HepG2 (cell line): ENCODE results near the gene C2CD2. TPM values are rescaled to one million over a fixed set of nuclear protein-coding genes. Genes with fewer than 3 reads are reported as not detected.

Source experiments
- ATAC-seq: fragments of 200-7000 bp; cut with Tn5 transposase; 3 replicates; pipeline ENCODE4 v1.9.1; 2020; ENCODE audit warnings: mild to moderate bottlenecking, moderate library complexity
- BruUV-seq: library from RNA; stranded (reverse); fragments of 400-500 nt; replicated peaks from 2 replicates; lab custom pipeline; 2021; lab: Mats Ljungman, UMichigan
- CTCF ChIA-PET: fragments of 300-600 bp; formaldehyde crosslinking; extraction: SDS; loops from one replicate; lab custom pipeline; 2021; ENCODE audit warnings: low total read pairs, inconsistent platforms, low intra/inter-chr PET ratio; lab: Yijun Ruan, JAX
- POLR2A ChIA-PET: fragments of 350-600 bp; sonication (Branson Sonifier 250); formaldehyde crosslinking; loops from one replicate; lab custom pipeline; 2020; ENCODE audit warnings: antibody characterized with exemption, inconsistent platforms; lab: Yijun Ruan, JAX
- DNase-seq: peaks from one replicate; pipeline ENCODE4 v3.0.0-alpha.2; 2015; ENCODE audit warnings: low spot score
- FAIRE-seq: peaks from 3 replicates; lab custom pipeline; 2011; peaks lifted over from hg19 to GRCh38; lab: Jason Lieb, UNC
- H2AFZ ChIP-seq: one replicate; pipeline ENCODE4 v1.6.1; 2011; ENCODE audit warnings: low read length, inconsistent platforms
- H3K27ac ChIP-seq: fragments of 300-600 bp; 3 replicates; pipeline ENCODE4 v1.8.0; 2011; ENCODE audit warnings: mixed run types, mild to moderate bottlenecking, mixed read lengths, low read length, inconsistent platforms; ENCODE audit not compliant: insufficient read depth; ENCODE audit errors: extremely low read length
- H3K27me3 ChIP-seq, 2 experiments: fragments of 200-600 bp in 1 of 2; 2 replicates in 1 of 2; 3 replicates in 1 of 2; pipeline versions ENCODE4 v1.6.0 to v1.8.0; 2011; ENCODE audit warnings: low read length in 2 of 2, mild to moderate bottlenecking in 2 of 2, moderate library complexity in 2 of 2, inconsistent platforms in 1 of 2; ENCODE audit not compliant: insufficient read depth in 2 of 2, control insufficient read depth in 1 of 2
- H3K36me3 ChIP-seq, 2 experiments: fragments of 200-600 bp in 1 of 2; replicated peaks in 1 of 2; 2 replicates in 1 of 2; 3 replicates in 1 of 2; pipeline versions ENCODE4 v1.5.1 to v1.8.0; 2011; ENCODE audit warnings: low read length in 2 of 2, inconsistent platforms in 1 of 2; ENCODE audit not compliant: insufficient read depth in 2 of 2, control insufficient read depth in 1 of 2
- H3K4me1 ChIP-seq: 2 replicates; pipeline ENCODE4 v1.5.1; 2012; ENCODE audit warnings: low read length, inconsistent platforms; ENCODE audit not compliant: insufficient read depth
- H3K4me2 ChIP-seq: 2 replicates; pipeline ENCODE4 v1.6.0; 2011; ENCODE audit warnings: low read depth, low read length, inconsistent platforms
- H3K4me3 ChIP-seq, 3 experiments: fragments of 200-600 bp in 1 of 3; sonication (generic), shearing (Covaris generic) in 1 of 3; replicated peaks in 1 of 3; 2 replicates each; pipeline ENCODE4 v1.5.1; 2011 to 2016; ENCODE audit warnings: low read length in 3 of 3, inconsistent platforms in 2 of 3, low read depth in 2 of 3, mild to moderate bottlenecking in 2 of 3, control low read depth in 1 of 3, mixed read lengths in 1 of 3; ENCODE audit not compliant: insufficient read depth in 1 of 3
- H3K79me2 ChIP-seq: one replicate; pipeline ENCODE4 v1.6.1; 2011; ENCODE audit warnings: low read length, inconsistent platforms; ENCODE audit not compliant: insufficient read depth
- H3K9ac ChIP-seq: 2 replicates; pipeline ENCODE4 v1.6.0; 2011; ENCODE audit warnings: mild to moderate bottlenecking, low read depth, low read length, inconsistent platforms; ENCODE audit not compliant: insufficient read depth
- H3K9me3 ChIP-seq: 2 replicates; pipeline ENCODE4 v1.5.1; 2012; ENCODE audit warnings: mild to moderate bottlenecking, low read length
- H4K20me1 ChIP-seq: 2 replicates; pipeline ENCODE4 v1.6.0; 2011; ENCODE audit warnings: inconsistent platforms, mild to moderate bottlenecking, low read length, moderate library complexity; ENCODE audit not compliant: insufficient read depth
- BHLHE40 ChIP-seq: IDR thresholded peaks from 2 replicates; pipeline ENCODE4 v1.6.1; 2011; ENCODE audit warnings: low read length, improper control_type of control experiment
- GTF2F1 ChIP-seq: fragments of 150-350 bp; IDR thresholded peaks from 2 replicates; pipeline ENCODE4 v1.6.1; 2014; ENCODE audit warnings: low read length
- MEF2D ChIP-seq: sonication (generic); formaldehyde crosslinking; IDR thresholded peaks from 2 replicates; pipeline ENCODE4 v1.5.1; 2020; ENCODE audit warnings: mild to moderate bottlenecking, missing genetic modification reagents
- MTA3 ChIP-seq: sonication (generic); formaldehyde crosslinking; IDR thresholded peaks from 2 replicates; pipeline ENCODE4 v1.4.0; 2020; ENCODE audit warnings: missing genetic modification reagents
- NCOR1 ChIP-seq: fragments of 200-600 bp; sonication (generic); IDR thresholded peaks from 2 replicates; pipeline ENCODE4 v1.7.0; 2017; ENCODE audit warnings: antibody characterized with exemption, low read length, borderline replicate concordance
- ZBTB8A ChIP-seq: sonication (generic); formaldehyde crosslinking; IDR thresholded peaks from 2 replicates; pipeline ENCODE4 v1.4.0; 2020; ENCODE audit warnings: mild to moderate bottlenecking, low read depth, missing genetic modification reagents, borderline replicate concordance
- ZFYVE20 ChIP-seq: sonication (generic); formaldehyde crosslinking; IDR thresholded peaks from 2 replicates; pipeline ENCODE4 v1.8.0; 2023; ENCODE audit warnings: low read depth, mild to moderate bottlenecking, moderate library complexity, missing genetic modification reagents, borderline replicate concordance
- ZNF12 ChIP-seq: sonication (generic); formaldehyde crosslinking; IDR thresholded peaks from 2 replicates; pipeline ENCODE4 v1.5.0; 2020; ENCODE audit warnings: missing genetic modification reagents
- ZNF180 ChIP-seq: sonication (generic); formaldehyde crosslinking; IDR thresholded peaks from 2 replicates; pipeline ENCODE4 v1.4.0; 2020; ENCODE audit warnings: low read depth, missing genetic modification reagents, borderline replicate concordance
- ZNF24 ChIP-seq: fragments of 450-650 bp; IDR thresholded peaks from 2 replicates; pipeline ENCODE4 v1.6.1; 2017; ENCODE audit warnings: antibody characterized with exemption, mild to moderate bottlenecking
- ZNF253 ChIP-seq: sonication (generic); formaldehyde crosslinking; IDR thresholded peaks from 2 replicates; pipeline ENCODE4 v1.8.0; 2022; ENCODE audit warnings: mild to moderate bottlenecking, missing genetic modification reagents, borderline replicate concordance
- ZNF276 ChIP-seq: sonication (generic); formaldehyde crosslinking; IDR thresholded peaks from 2 replicates; pipeline ENCODE4 v1.4.0; 2020; ENCODE audit warnings: mild to moderate bottlenecking, low read depth, missing genetic modification reagents
- ZNF556 ChIP-seq: sonication (generic); formaldehyde crosslinking; IDR thresholded peaks from 2 replicates; pipeline ENCODE4 v1.4.0; 2020; ENCODE audit warnings: mild to moderate bottlenecking, missing genetic modification reagents, borderline replicate concordance
- ZNF768 ChIP-seq: sonication (generic); formaldehyde crosslinking; IDR thresholded peaks from 2 replicates; pipeline ENCODE4 v1.4.0; 2020; ENCODE audit warnings: missing genetic modification reagents
- WGBS: methylation state at CpG from one replicate; pipeline ENCODE4 v1.1.6; 2017; ENCODE audit warnings: low lambda C conversion rate; 5-methylcytosine and 5-hydroxymethylcytosine counted together
- in situ Hi-C: cut with HindIII; loops from 2 replicates; pipeline ENCODE4 v1.10.0; 2017; ENCODE audit warnings: low pct_unique_long_range_greater_than_20kb; ENCODE audit not compliant: extremely low pct_ligation_motif_present
- intact Hi-C: fragments of 100-400 bp; cut with micrococcal nuclease; formaldehyde crosslinking; loops from one replicate; pipeline ENCODE4 v1.10.0; 2022; ENCODE audit not compliant: unreplicated experiment
- polyA plus RNA-seq, 8 experiments: library from polyadenylated mRNA; depleted of rRNA in 3 of 8; stranded (reverse) in 7 of 8; unstranded in 1 of 8; fragments of >200 nt; fragmentation: Illumina TruSeq in 4 of 8; extraction: Trizol in 4 of 8; gene quantifications; 2 replicates each; pipeline versions ENCODE4 v1.2.1 to v1.2.3, GENCODE V29; 2011 to 2016; ENCODE audit warnings: low read depth in 4 of 8, missing spikeins in 1 of 8, mixed read lengths in 1 of 8; ENCODE audit not compliant: insufficient read depth in 1 of 8
- total RNA-seq, 5 experiments: library from RNA; depleted of rRNA; stranded (reverse); fragments of >200 nt; fragmentation: Illumina TruSeq; extraction: Trizol; gene quantifications; 2 replicates each; pipeline ENCODE4 v1.2.3, GENCODE V29; 2016; ENCODE audit warnings: low read depth in 1 of 5
- TF ChIP-seq, protein P1 (sequence below): sonication (generic); formaldehyde crosslinking; IDR thresholded peaks from 2 replicates; pipeline ENCODE4 v1.5.0; 2020; ENCODE audit warnings: mild to moderate bottlenecking, missing genetic modification reagents, borderline replicate concordance
- TF ChIP-seq, protein P2 (sequence below): sonication (generic); formaldehyde crosslinking; IDR thresholded peaks from 2 replicates; pipeline ENCODE4 v1.8.1; 2023; ENCODE audit warnings: missing genetic modification reagents, mild to moderate bottlenecking, borderline replicate concordance
- TF ChIP-seq, protein P3 (sequence below): sonication (generic); formaldehyde crosslinking; IDR thresholded peaks from 2 replicates; pipeline ENCODE4 v1.5.1; 2020; ENCODE audit warnings: mild to moderate bottlenecking, missing genetic modification reagents

The C2CD2 gene
- total and polyA plus RNA-seq, 2 of the 13 experiments (the other 11 are each of a cell fraction or from before 2014, with no cell fraction given) = 12.5 to 19.7 TPM

- Histone ChIP-seq H3K27ac (no peak overlapping the region), H3K36me3 (peaks cover 3 to 32% of the 10 kb centered on the region in 2 experiments; a peak in 3 of 5 replicates), H2AFZ (no peak overlapping the region), H3K79me2 (no peaks in the 10 kb centered on the region), H3K9ac (no peak overlapping the region), H4K20me1 (no peaks in the 10 kb centered on the region), H3K4me1 (no peaks in the 10 kb centered on the region), H3K4me2 (no peak overlapping the region), H3K4me3 (no peak overlapping the region), H3K9me3 (no peaks in the 10 kb centered on the region), H3K27me3 (no peaks in the 10 kb centered on the region)
- no peak for DNase-seq
- CTCF ChIA-PET = no interaction called here
- intact Hi-C loops = no loop called here
- BruUV-seq = no TSS peak
- in situ Hi-C loops = no loop called here
- POLR2A ChIA-PET = no interaction called here
- WGBS = 100% methylated on average over 3 of the region's 6 CpGs
- no peak for ATAC-seq
- no peak for FAIRE-seq
- no peak for TF ChIP-seq ZNF276
- TF ChIP-seq NCOR1 = no peak
- no peak for TF ChIP-seq ZBTB8A (CRISPR knock-in tag)
- TF ChIP-seq GTF2F1 = no peak
- no peak for TF ChIP-seq ZFYVE20 (CRISPR knock-in tag)
- TF ChIP-seq, protein P1, sequence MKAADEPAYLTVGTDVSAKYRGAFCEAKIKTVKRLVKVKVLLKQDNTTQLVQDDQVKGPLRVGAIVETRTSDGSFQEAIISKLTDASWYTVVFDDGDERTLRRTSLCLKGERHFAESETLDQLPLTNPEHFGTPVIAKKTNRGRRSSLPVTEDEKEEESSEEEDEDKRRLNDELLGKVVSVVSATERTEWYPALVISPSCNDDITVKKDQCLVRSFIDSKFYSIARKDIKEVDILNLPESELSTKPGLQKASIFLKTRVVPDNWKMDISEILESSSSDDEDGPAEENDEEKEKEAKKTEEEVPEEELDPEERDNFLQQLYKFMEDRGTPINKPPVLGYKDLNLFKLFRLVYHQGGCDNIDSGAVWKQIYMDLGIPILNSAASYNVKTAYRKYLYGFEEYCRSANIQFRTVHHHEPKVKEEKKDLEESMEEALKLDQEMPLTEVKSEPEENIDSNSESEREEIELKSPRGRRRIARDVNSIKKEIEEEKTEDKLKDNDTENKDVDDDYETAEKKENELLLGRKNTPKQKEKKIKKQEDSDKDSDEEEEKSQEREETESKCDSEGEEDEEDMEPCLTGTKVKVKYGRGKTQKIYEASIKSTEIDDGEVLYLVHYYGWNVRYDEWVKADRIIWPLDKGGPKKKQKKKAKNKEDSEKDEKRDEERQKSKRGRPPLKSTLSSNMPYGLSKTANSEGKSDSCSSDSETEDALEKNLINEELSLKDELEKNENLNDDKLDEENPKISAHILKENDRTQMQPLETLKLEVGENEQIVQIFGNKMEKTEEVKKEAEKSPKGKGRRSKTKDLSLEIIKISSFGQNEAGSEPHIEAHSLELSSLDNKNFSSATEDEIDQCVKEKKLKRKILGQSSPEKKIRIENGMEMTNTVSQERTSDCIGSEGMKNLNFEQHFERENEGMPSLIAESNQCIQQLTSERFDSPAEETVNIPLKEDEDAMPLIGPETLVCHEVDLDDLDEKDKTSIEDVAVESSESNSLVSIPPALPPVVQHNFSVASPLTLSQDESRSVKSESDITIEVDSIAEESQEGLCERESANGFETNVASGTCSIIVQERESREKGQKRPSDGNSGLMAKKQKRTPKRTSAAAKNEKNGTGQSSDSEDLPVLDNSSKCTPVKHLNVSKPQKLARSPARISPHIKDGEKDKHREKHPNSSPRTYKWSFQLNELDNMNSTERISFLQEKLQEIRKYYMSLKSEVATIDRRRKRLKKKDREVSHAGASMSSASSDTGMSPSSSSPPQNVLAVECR (CRISPR knock-in tag) = no peak
- no peak for TF ChIP-seq ZNF180 (CRISPR knock-in tag)
- TF ChIP-seq, protein P2, sequence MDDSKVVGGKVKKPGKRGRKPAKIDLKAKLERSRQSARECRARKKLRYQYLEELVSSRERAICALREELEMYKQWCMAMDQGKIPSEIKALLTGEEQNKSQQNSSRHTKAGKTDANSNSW = no peak
- no peak for TF ChIP-seq BHLHE40
- TF ChIP-seq MEF2D (CRISPR knock-in tag) = no peak
- TF ChIP-seq ZNF556 (CRISPR knock-in tag) = no peak
- TF ChIP-seq ZNF24 = no peak
- no peak for TF ChIP-seq ZNF12 (CRISPR knock-in tag)
- no peak for TF ChIP-seq ZNF253 (CRISPR knock-in tag)
- TF ChIP-seq MTA3 (CRISPR knock-in tag) = no peak
- no peak for TF ChIP-seq ZNF768 (CRISPR knock-in tag)
- TF ChIP-seq, protein P3, sequence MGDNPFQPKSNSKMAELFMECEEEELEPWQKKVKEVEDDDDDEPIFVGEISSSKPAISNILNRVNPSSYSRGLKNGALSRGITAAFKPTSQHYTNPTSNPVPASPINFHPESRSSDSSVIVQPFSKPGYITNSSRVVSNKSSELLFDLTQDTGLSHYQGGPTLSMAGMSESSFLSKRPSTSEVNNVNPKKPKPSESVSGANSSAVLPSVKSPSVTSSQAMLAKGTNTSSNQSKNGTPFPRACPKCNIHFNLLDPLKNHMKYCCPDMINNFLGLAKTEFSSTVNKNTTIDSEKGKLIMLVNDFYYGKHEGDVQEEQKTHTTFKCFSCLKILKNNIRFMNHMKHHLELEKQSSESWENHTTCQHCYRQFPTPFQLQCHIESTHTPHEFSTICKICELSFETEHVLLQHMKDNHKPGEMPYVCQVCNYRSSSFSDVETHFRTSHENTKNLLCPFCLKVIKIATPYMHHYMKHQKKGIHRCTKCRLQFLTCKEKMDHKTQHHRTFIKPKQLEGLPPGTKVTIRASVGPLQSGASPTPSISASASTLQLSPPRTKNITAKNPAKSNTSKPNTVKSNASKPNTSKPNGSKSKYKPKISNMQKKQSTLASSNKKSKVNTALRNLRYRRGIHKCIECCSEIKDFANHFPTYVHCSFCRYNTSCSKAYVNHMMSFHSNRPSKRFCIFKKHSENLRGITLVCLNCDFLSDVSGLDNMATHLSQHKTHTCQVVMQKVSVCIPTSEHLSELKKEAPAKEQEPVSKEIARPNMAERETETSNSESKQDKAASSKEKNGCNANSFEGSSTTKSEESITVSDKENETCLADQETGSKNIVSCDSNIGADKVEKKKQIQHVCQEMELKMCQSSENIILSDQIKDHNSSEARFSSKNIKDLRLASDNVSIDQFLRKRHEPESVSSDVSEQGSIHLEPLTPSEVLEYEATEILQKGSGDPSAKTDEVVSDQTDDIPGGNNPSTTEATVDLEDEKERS (CRISPR knock-in tag) = no peak
Measured at GRCh38 chr21:41900401-41900800, 53.4 kb downstream of the C2CD2 start.
